Liver (tissue), 9 donors: Measurements from ENCODE around the gene SLC35G4. TPM values are rescaled to one million over a fixed set of nuclear protein-coding genes. Genes with fewer than 3 reads are reported as not detected.

ENCODE experiments used
- DNase-seq: peaks from one replicate; pipeline ENCODE4 v3.0.0-alpha.2; 2017; ENCODE audit warnings: low spot score
- H3K27ac ChIP-seq, 2 donors: one replicate each; pipeline ENCODE4 v1.7.0; 2013; ENCODE audit warnings: inconsistent platforms in 2 of 2, low read length in 2 of 2, control low read depth in 1 of 2, low read depth in 1 of 2, mild to moderate bottlenecking in 1 of 2
- H3K27me3 ChIP-seq, 4 donors: one replicate each; pipeline versions ENCODE4 v1.6.1 to v1.7.0; 2013; ENCODE audit warnings: low read length in 3 of 4, inconsistent platforms in 1 of 4, mild to moderate bottlenecking in 1 of 4, moderate library complexity in 1 of 4; ENCODE audit not compliant: control insufficient read depth in 4 of 4, insufficient read depth in 4 of 4
- H3K36me3 ChIP-seq, 4 donors: one replicate each; pipeline versions ENCODE4 v1.6.1 to v1.7.0; 2013; ENCODE audit warnings: low read length in 3 of 4, mild to moderate bottlenecking in 3 of 4, low read depth in 1 of 4, moderate library complexity in 1 of 4; ENCODE audit not compliant: control insufficient read depth in 4 of 4, insufficient read depth in 3 of 4
- H3K4me1 ChIP-seq, 4 donors: one replicate each; pipeline versions ENCODE4 v1.6.1 to v1.7.0; 2013; ENCODE audit warnings: low read length in 3 of 4, mild to moderate bottlenecking in 3 of 4, moderate library complexity in 1 of 4; ENCODE audit not compliant: control insufficient read depth in 4 of 4, insufficient read depth in 4 of 4
- H3K4me3 ChIP-seq, 3 donors: one replicate each; pipeline versions ENCODE4 v1.6.1 to v1.7.0; 2013; ENCODE audit warnings: low read length in 3 of 3, control low read depth in 1 of 3, low read depth in 1 of 3, mild to moderate bottlenecking in 1 of 3
- H3K9ac ChIP-seq, 2 donors: one replicate each; pipeline ENCODE4 v1.7.0; 2013; ENCODE audit warnings: low read length in 2 of 2, mild to moderate bottlenecking in 2 of 2, moderate library complexity in 2 of 2, control low read depth in 1 of 2, low read depth in 1 of 2
- H3K9me3 ChIP-seq, 4 donors: one replicate each; pipeline versions ENCODE4 v1.6.1 to v1.7.0; 2013; ENCODE audit warnings: low read length in 3 of 4; ENCODE audit not compliant: control insufficient read depth in 4 of 4
- ATF3 ChIP-seq: IDR thresholded peaks from 2 replicates; pipeline ENCODE4 v1.6.1; 2016; ENCODE audit warnings: antibody characterized with exemption
- CTCF ChIP-seq: fragments of 150-350 bp; IDR thresholded peaks from 2 replicates; pipeline ENCODE4 v1.5.1; 2017; ENCODE audit warnings: improper control_type of control experiment, low read depth, low read length; ENCODE audit not compliant: missing input control
- EGR1 ChIP-seq, 2 donors: IDR thresholded peaks; 2 replicates each; pipeline ENCODE4 v1.6.1; 2016 to 2018; ENCODE audit warnings: antibody characterized with exemption in 2 of 2, low read depth in 2 of 2
- FOXA1 ChIP-seq: IDR thresholded peaks from 2 replicates; pipeline ENCODE4 v1.6.1; 2016; ENCODE audit warnings: antibody characterized with exemption
- FOXA2 ChIP-seq: IDR thresholded peaks from 2 replicates; pipeline ENCODE4 v1.6.1; 2016; ENCODE audit warnings: antibody characterized with exemption
- GABPA ChIP-seq, 2 donors: IDR thresholded peaks in 1 of 2; conservative IDR thresholded peaks in 1 of 2; 2 replicates each; pipeline ENCODE4 v1.6.1; 2016; ENCODE audit warnings: antibody characterized with exemption in 2 of 2, mild to moderate bottlenecking in 1 of 2, moderate library complexity in 1 of 2
- HNF4A ChIP-seq, 2 donors: conservative IDR thresholded peaks; 2 replicates each; pipeline ENCODE4 v1.6.1; 2016; ENCODE audit warnings: antibody characterized with exemption in 2 of 2, mild to moderate bottlenecking in 2 of 2
- HNF4G ChIP-seq: IDR thresholded peaks from 2 replicates; pipeline ENCODE4 v1.6.1; 2016; ENCODE audit warnings: antibody characterized with exemption
- JUND ChIP-seq, 2 donors: IDR thresholded peaks; 2 replicates each; pipeline ENCODE4 v1.6.1; 2016; ENCODE audit warnings: antibody characterized with exemption in 2 of 2
- MAX ChIP-seq: IDR thresholded peaks from 2 replicates; pipeline ENCODE4 v1.6.1; 2016; ENCODE audit warnings: antibody characterized with exemption
- NR2F2 ChIP-seq: IDR thresholded peaks from 2 replicates; pipeline ENCODE4 v1.6.1; 2016; ENCODE audit warnings: antibody characterized with exemption
- RAD21 ChIP-seq, 2 donors: IDR thresholded peaks; 2 replicates each; pipeline ENCODE4 v1.6.1; 2016; ENCODE audit warnings: antibody characterized with exemption in 2 of 2, mild to moderate bottlenecking in 2 of 2
- REST ChIP-seq: IDR thresholded peaks from 2 replicates; pipeline ENCODE4 v1.6.1; 2016; ENCODE audit warnings: antibody characterized with exemption, mild to moderate bottlenecking
- RXRA ChIP-seq, 2 donors: IDR thresholded peaks; 2 replicates each; pipeline ENCODE4 v1.6.1; 2017 to 2018; ENCODE audit warnings: antibody characterized with exemption in 2 of 2, mild to moderate bottlenecking in 1 of 2
- SP1 ChIP-seq: IDR thresholded peaks from 2 replicates; pipeline ENCODE4 v1.6.1; 2018; ENCODE audit warnings: antibody characterized with exemption, mild to moderate bottlenecking
- TAF1 ChIP-seq: conservative IDR thresholded peaks from 2 replicates; pipeline ENCODE4 v1.6.1; 2016; ENCODE audit warnings: antibody characterized with exemption, mild to moderate bottlenecking
- YY1 ChIP-seq: IDR thresholded peaks from 2 replicates; pipeline ENCODE4 v1.6.1; 2016; ENCODE audit warnings: antibody characterized with exemption, mild to moderate bottlenecking
- ZBTB33 ChIP-seq: IDR thresholded peaks from 2 replicates; pipeline ENCODE4 v1.6.1; 2016; ENCODE audit warnings: antibody characterized with exemption
- WGBS: extraction: QIAGEN DNeasy Blood & Tissue Kit; methylation state at CpG from one replicate; pipeline ENCODE4 v1.1.7; 2013; 5-methylcytosine and 5-hydroxymethylcytosine counted together
- polyA plus RNA-seq, 2 donors: library from polyadenylated mRNA; stranded (reverse) in 1 of 2; unstranded in 1 of 2; fragments of 200-250 nt in 1 of 2; fragments of >200 nt in 1 of 2; fragmentation: Nextera tagmentation in 1 of 2; extraction: Ambion mirVana in 1 of 2; gene quantifications; one replicate each; pipeline versions ENCODE4 v1.2.1 to v1.2.3, GENCODE V29; 2013 to 2015
- total RNA-seq, 2 donors: library from RNA; depleted of rRNA; stranded (reverse); fragments of >200 nt; gene quantifications; one replicate each; pipeline ENCODE4 v1.2.3, GENCODE V29; 2014
- donor health status: healthy.
- donor health status: healthy.
- donor health status: healthy.
- donor health status: healthy.
- donor health status: healthy.

Gene SLC35G4
- total and polyA plus RNA-seq, 4 donors = not detected

GRCh38 chr18:11657554-11657953 lies 48.2 kb downstream of the SLC35G4 start:
- peak; percentile 4 for DNase-seq
- WGBS = 83% methylated on average over 8 of the region's 8 CpGs
- Histone ChIP-seq H3K4me1 (peaks cover 0 to 2% (median 0%) of the 10 kb centered on the region in 4 donors), H3K9ac (no peak overlapping the region), H3K36me3 (no peaks in the 10 kb centered on the region), H3K9me3 (peaks cover 0 to 2% (median 0%) of the 10 kb centered on the region in 4 donors), H3K4me3 (no peak overlapping the region), H3K27me3 (peaks cover 0 to 14% (median under 1%) of the 10 kb centered on the region in 4 donors), H3K27ac (no peak overlapping the region)
- TF ChIP-seq SP1 (no peak), TAF1 (no peak), CTCF (no peak), ZBTB33 (no peak), ATF3 (no peak), MAX (no peak), EGR1 (IDR thresholded peaks at IDR 0.05; ENCODE audit: low read depth in 2 of 2) (no peak), RXRA (IDR thresholded peaks at IDR 0.05) (no peak), JUND (IDR thresholded peaks at IDR 0.05) (no peak), NR2F2 (no peak), FOXA1 (no peak), YY1 (no peak), FOXA2 (no peak), HNF4A (conservative IDR thresholded peaks at IDR 0.05) (no peak), GABPA (IDR thresholded peaks at IDR 0.05 in 1 of 2, conservative IDR thresholded peaks at IDR 0.05 in 1 of 2) (no peak), RAD21 (IDR thresholded peaks at IDR 0.05) (no peak), HNF4G (no peak), REST (no peak)
